Mesenchymal stem cell (in vitro differentiated cells and primary cell): Measurements from ENCODE around the gene ANKRD6.
A peak's percentile ranks its signal among the peaks of the same experiment; 100 is the strongest.

Source experiments
- DNase-seq: peaks from one replicate; pipeline ENCODE4 v3.0.0-alpha.2; 2013
- H2AFZ ChIP-seq: one replicate; pipeline ENCODE4 v1.6.1; 2013; ENCODE audit warnings: low read depth, mild to moderate bottlenecking, control low read depth, inconsistent platforms, low read length, moderate library complexity
- H2AK5ac ChIP-seq: 2 replicates; pipeline ENCODE4 v1.6.1; 2013; ENCODE audit warnings: low read length, moderate library complexity, mild to moderate bottlenecking, inconsistent platforms; ENCODE audit not compliant: severe bottlenecking
- H2BK120ac ChIP-seq: one replicate; pipeline ENCODE4 v1.6.1; 2013; ENCODE audit warnings: low read depth, mild to moderate bottlenecking, inconsistent platforms, low read length, moderate library complexity
- H2BK12ac ChIP-seq, 2 experiments: one replicate each; pipeline ENCODE4 v1.6.1; 2013; ENCODE audit warnings: inconsistent platforms in 2 of 2, low read length in 2 of 2, mild to moderate bottlenecking in 2 of 2, moderate library complexity in 2 of 2, control low read depth in 1 of 2
- H2BK15ac ChIP-seq: one replicate; pipeline ENCODE4 v1.6.1; 2013; ENCODE audit warnings: mild to moderate bottlenecking, low read depth, inconsistent platforms; ENCODE audit not compliant: poor library complexity, severe bottlenecking
- H2BK5ac ChIP-seq: 2 replicates; pipeline ENCODE4 v1.6.1; 2013; ENCODE audit warnings: low read depth, mild to moderate bottlenecking, low read length, control low read depth, inconsistent platforms; ENCODE audit not compliant: poor library complexity, severe bottlenecking
- H3K14ac ChIP-seq, 2 experiments: one replicate each; pipeline ENCODE4 v1.6.1; 2013; ENCODE audit warnings: inconsistent platforms in 2 of 2, low read length in 2 of 2, control low read depth in 1 of 2, mild to moderate bottlenecking in 1 of 2, moderate library complexity in 1 of 2
- H3K18ac ChIP-seq, 2 experiments: one replicate each; pipeline ENCODE4 v1.6.1; 2013; ENCODE audit warnings: inconsistent platforms in 2 of 2, low read length in 2 of 2, control low read depth in 1 of 2, low read depth in 1 of 2, mild to moderate bottlenecking in 1 of 2
- H3K23ac ChIP-seq, 2 experiments: one replicate each; pipeline ENCODE4 v1.6.1; 2013; ENCODE audit warnings: inconsistent platforms in 2 of 2, low read length in 2 of 2, mild to moderate bottlenecking in 2 of 2, moderate library complexity in 2 of 2, control low read depth in 1 of 2
- H3K27ac ChIP-seq: 2 replicates; pipeline ENCODE4 v1.5.1; 2013; ENCODE audit warnings: mild to moderate bottlenecking, moderate library complexity, low read length, control low read depth, inconsistent platforms; ENCODE audit not compliant: poor library complexity, severe bottlenecking
- H3K27me3 ChIP-seq, 2 experiments: 2 replicates each; pipeline versions ENCODE4 v1.6.1 to v1.7.0; 2013; ENCODE audit warnings: low read length in 2 of 2, mild to moderate bottlenecking in 2 of 2, moderate library complexity in 2 of 2, control low read depth in 1 of 2, inconsistent platforms in 1 of 2; ENCODE audit not compliant: control insufficient read depth in 1 of 2, insufficient read depth in 1 of 2
- H3K36me3 ChIP-seq, 2 experiments: 2 replicates each; pipeline versions ENCODE4 v1.6.1 to v1.7.0; 2013; ENCODE audit warnings: low read length in 2 of 2, control low read depth in 1 of 2, inconsistent platforms in 1 of 2, low read depth in 1 of 2, mild to moderate bottlenecking in 1 of 2; ENCODE audit not compliant: insufficient read depth in 2 of 2, control insufficient read depth in 1 of 2
- H3K4ac ChIP-seq, 2 experiments: one replicate each; pipeline ENCODE4 v1.6.1; 2013; ENCODE audit warnings: inconsistent platforms in 2 of 2, low read length in 2 of 2, mild to moderate bottlenecking in 2 of 2, moderate library complexity in 2 of 2, control low read depth in 1 of 2, low read depth in 1 of 2
- H3K4me1 ChIP-seq: 2 replicates; pipeline ENCODE4 v1.6.1; 2013; ENCODE audit warnings: low read depth, low read length, control low read depth; ENCODE audit not compliant: control insufficient read depth, insufficient read depth
- H3K4me2 ChIP-seq: 2 replicates; pipeline ENCODE4 v1.6.1; 2013; ENCODE audit warnings: low read length, mild to moderate bottlenecking, inconsistent platforms; ENCODE audit not compliant: poor library complexity, severe bottlenecking
- H3K4me3 ChIP-seq, 2 experiments: 2 replicates each; pipeline versions ENCODE4 v1.5.1 to v1.7.0; 2013; ENCODE audit warnings: low read length in 2 of 2, mild to moderate bottlenecking in 2 of 2, control low read depth in 1 of 2, low read depth in 1 of 2; ENCODE audit not compliant: insufficient read depth in 1 of 2
- H3K79me1 ChIP-seq: replicated peaks from 2 replicates; pipeline ENCODE4 v1.6.1; 2013; ENCODE audit warnings: mild to moderate bottlenecking, control low read depth, low read length, inconsistent platforms; ENCODE audit not compliant: poor library complexity, severe bottlenecking
- H3K9ac ChIP-seq: 2 replicates; pipeline ENCODE4 v1.7.0; 2013; ENCODE audit warnings: mild to moderate bottlenecking, low read length, moderate library complexity
- H3K9me3 ChIP-seq: 2 replicates; pipeline ENCODE4 v1.7.0; 2013; ENCODE audit warnings: mild to moderate bottlenecking, low read length; ENCODE audit not compliant: control insufficient read depth
- H4K8ac ChIP-seq: one replicate; pipeline ENCODE4 v1.6.1; 2013; ENCODE audit warnings: inconsistent platforms, mild to moderate bottlenecking, low read length, moderate library complexity
- H4K91ac ChIP-seq: one replicate; pipeline ENCODE4 v1.6.1; 2013; ENCODE audit warnings: mild to moderate bottlenecking, low read length, inconsistent platforms
- WGBS: methylation state at CpG from one replicate; pipeline ENCODE4 v1.1.7; 2013; ENCODE audit warnings: mixed read lengths; 5-methylcytosine and 5-hydroxymethylcytosine counted together

ANKRD6 gene

DNA sequence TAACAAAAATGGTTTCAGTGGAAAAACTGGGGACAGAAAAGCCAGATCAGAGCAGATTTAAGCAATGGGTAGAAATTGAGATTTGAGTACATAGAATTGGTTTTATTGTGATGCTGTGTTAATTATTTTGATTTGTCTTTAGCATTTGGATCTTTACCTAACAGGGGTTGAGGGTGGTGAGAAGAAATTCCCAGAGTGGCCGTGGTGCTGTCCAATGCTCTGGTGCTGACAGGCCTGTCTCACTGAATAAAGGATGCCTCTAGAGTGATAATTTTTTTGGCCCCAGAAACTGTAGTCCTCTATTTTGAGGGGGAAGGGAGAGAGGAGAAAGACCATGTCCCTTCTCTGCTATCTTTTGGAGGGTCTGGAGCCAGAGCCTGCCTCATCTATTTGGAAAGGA, 126.5 kb downstream of the ANKRD6 start:
- H2AFZ ChIP-seq = no peak overlapping the region
- no peak overlapping the region for H3K9ac ChIP-seq
- no peak overlapping the region for H4K8ac ChIP-seq
- H3K14ac ChIP-seq = no peak overlapping the region
- H2BK5ac ChIP-seq = no peak overlapping the region
- no peak overlapping the region for H3K4me3 ChIP-seq
- no peak overlapping the region for H2AK5ac ChIP-seq
- H3K23ac ChIP-seq = no peak overlapping the region
- H3K4me1 ChIP-seq = no peaks in the 10 kb centered on the region
- 70% methylated on average over 1 of the region's 1 CpG for WGBS
- no peaks in the 10 kb centered on the region for H3K9me3 ChIP-seq
- peaks cover 21 to 28% of the 10 kb centered on the region in 2 experiments for H3K27me3 ChIP-seq
- H3K36me3 ChIP-seq = no peaks in the 10 kb centered on the region
- no peak overlapping the region for H2BK120ac ChIP-seq
- H4K91ac ChIP-seq = no peak overlapping the region
- H3K18ac ChIP-seq = no peak overlapping the region
- H2BK15ac ChIP-seq = no peak overlapping the region
- no peak for DNase-seq
- H3K79me1 ChIP-seq = no peaks in the 10 kb centered on the region
- H3K4me2 ChIP-seq = no peak overlapping the region
- H2BK12ac ChIP-seq = no peak overlapping the region
- no peak overlapping the region for H3K4ac ChIP-seq
- no peak overlapping the region for H3K27ac ChIP-seq

DNA sequence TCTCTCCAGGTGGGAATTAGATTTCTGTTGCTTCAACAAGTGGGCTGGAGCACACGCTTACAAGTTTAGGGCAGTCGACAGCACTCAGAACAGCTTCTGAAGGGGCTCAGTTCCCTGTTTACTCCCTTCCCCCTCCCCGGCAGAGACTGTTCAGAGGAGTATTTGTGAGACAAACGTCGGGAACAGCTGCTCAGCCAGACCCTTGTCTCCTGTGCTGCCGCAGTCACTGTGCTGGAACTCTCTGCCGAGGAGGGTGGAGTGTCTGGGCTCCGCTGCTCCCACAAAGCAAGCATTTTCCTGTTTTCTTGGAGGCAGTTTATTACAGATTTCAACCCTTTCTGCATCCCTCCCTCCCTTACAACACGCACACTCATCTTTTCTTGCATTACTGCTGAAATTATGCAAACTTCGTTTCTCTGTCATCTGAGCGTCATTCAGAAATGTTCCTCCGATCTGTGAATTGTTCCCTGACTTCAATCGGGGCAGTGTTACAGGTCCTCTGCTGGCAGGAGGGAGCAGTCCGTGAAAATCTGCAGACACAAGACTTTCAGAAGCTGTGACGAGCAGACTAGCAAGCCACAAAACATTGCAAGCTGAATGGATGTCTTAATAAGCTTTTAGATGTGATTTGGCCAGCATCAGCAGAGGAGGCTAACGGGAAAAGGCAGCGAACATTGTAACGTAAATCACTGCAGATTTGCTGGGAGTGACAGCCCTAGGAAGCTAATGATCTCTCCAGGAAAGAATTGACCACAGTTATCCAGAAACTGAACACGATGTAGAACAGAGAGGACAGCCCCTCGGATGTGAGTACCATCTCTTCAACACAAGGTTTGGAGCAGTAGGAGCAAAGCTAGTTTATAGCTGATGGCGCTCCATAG, 129.4 kb downstream of the ANKRD6 start:
- no peak overlapping the region for H2AK5ac ChIP-seq
- H4K91ac ChIP-seq = no peak overlapping the region
- H3K4me3 ChIP-seq = peak overlapping the region in 1 of 2 experiments; percentile 68
- no peak overlapping the region for H3K4me2 ChIP-seq
- H2BK12ac ChIP-seq = no peak overlapping the region
- no peak overlapping the region for H3K4ac ChIP-seq
- no peak overlapping the region for H4K8ac ChIP-seq
- DNase-seq = peak; percentile 3
- no peak overlapping the region for H3K27ac ChIP-seq
- peak overlapping the region in 1 of 2 experiments; percentile 14 for H3K14ac ChIP-seq
- H3K18ac ChIP-seq = no peak overlapping the region
- H3K27me3 ChIP-seq = peaks cover 15 to 16% of the 10 kb centered on the region in 2 experiments
- no peaks in the 10 kb centered on the region for H3K9me3 ChIP-seq
- H3K36me3 ChIP-seq = no peaks in the 10 kb centered on the region
- H2BK15ac ChIP-seq = no peak overlapping the region
- H2BK120ac ChIP-seq = no peak overlapping the region
- no peaks in the 10 kb centered on the region for H3K4me1 ChIP-seq
- no peak overlapping the region for H3K23ac ChIP-seq
- no peaks in the 10 kb centered on the region for H3K79me1 ChIP-seq
- no peak overlapping the region for H2BK5ac ChIP-seq
- peak overlapping the region; percentile 61 for H3K9ac ChIP-seq
- 37% methylated on average over 21 of the region's 21 CpGs for WGBS
- H2AFZ ChIP-seq = no peak overlapping the region

DNA sequence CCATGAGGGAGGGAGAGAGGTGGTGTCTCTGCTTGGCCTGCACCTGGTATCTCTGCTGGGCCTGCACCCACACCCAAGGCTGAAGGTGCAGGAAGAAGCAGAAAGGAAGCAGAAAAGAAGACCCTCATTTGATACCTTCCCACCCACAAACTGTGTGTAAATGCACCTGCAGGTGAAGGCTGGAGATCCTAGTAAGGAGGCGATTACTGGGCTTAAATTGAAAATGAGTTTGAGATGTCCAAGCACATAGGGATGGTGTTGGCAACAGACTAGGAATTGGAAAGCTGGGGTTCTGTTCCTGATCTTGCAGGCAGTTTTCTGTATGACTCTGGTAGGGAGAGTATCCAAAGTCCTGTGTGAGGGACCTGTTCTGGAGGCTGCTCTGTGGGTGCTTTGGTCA, 130.9 kb downstream of the ANKRD6 start:
- Histone ChIP-seq H2AK5ac (no peak overlapping the region), H3K23ac (no peak overlapping the region), H2BK15ac (no peak overlapping the region), H3K27ac (no peak overlapping the region), H3K4me1 (no peaks in the 10 kb centered on the region), H3K4me3 (no peak overlapping the region), H2BK5ac (no peak overlapping the region), H3K4me2 (no peak overlapping the region), H3K9ac (no peak overlapping the region), H4K91ac (no peak overlapping the region), H3K27me3 (peaks cover 15 to 16% of the 10 kb centered on the region in 2 experiments), H2AFZ (no peak overlapping the region), H3K79me1 (no peaks in the 10 kb centered on the region), H3K4ac (no peak overlapping the region), H2BK12ac (no peak overlapping the region), H4K8ac (no peak overlapping the region), H2BK120ac (no peak overlapping the region), H3K18ac (no peak overlapping the region), H3K9me3 (no peaks in the 10 kb centered on the region), H3K14ac (no peak overlapping the region), H3K36me3 (no peaks in the 10 kb centered on the region)
- no peak for DNase-seq
- 86% methylated on average over 1 of the region's 1 CpG for WGBS

DNA sequence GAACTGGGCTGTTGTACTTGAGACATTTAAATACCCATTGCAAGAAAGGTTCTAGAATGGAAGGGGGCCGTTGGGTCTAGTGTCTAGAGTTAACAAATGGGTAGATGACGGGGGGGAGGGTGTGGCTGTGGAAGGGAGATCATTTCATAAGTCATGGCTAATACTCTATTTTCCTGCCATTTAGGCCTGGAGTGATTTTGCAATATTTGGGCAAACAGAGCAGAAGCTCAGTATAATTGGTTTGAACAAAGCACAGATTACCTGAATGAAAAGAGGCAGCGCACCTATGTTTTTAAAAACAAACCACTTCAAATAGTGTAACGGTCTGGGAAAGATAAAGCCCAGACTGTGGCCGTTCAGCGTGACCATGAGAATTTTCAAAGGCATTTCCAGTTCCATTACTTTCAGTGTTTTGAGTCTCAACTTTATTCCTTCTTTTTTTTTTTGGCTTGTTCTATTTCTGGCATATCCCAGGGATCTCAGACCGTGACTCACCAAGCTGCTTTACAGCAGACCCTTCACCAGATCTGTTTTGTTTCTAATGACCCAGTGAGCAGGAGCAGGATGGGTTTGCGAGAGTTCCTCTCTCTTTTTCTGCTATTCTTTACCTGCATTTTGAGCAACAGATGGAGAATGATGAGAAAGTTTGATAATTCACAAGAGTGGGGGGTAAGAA, 131.9 kb downstream of the ANKRD6 start:
- Histone ChIP-seq H3K9me3 (no peaks in the 10 kb centered on the region), H3K36me3 (no peaks in the 10 kb centered on the region), H2AFZ (no peak overlapping the region), H3K4me2 (no peak overlapping the region), H2BK15ac (no peak overlapping the region), H3K18ac (no peak overlapping the region), H2AK5ac (no peak overlapping the region), H3K4me3 (no peak overlapping the region), H2BK12ac (no peak overlapping the region), H3K23ac (no peak overlapping the region), H3K14ac (no peak overlapping the region), H2BK120ac (no peak overlapping the region), H4K8ac (no peak overlapping the region), H3K27ac (no peak overlapping the region), H2BK5ac (no peak overlapping the region), H3K79me1 (no peaks in the 10 kb centered on the region), H3K4me1 (no peaks in the 10 kb centered on the region), H3K9ac (no peak overlapping the region), H3K4ac (no peak overlapping the region), H3K27me3 (peaks cover 15 to 16% of the 10 kb centered on the region in 2 experiments), H4K91ac (no peak overlapping the region)
- WGBS = 58% methylated on average over 6 of the region's 8 CpGs
- peak; percentile 40 for DNase-seq
